Colonic mucosa (tissue), 4 donors: Measurements from ENCODE around the gene ARHGAP25. TPM values are rescaled to one million over a fixed set of nuclear protein-coding genes. Genes with fewer than 3 reads are reported as not detected.

Source experiments
- DNase-seq: peaks from one replicate; pipeline ENCODE4 v3.0.0-alpha.2; 2020
- H3K27ac ChIP-seq: fragments of 200-600 bp; one replicate; pipeline ENCODE4 v1.8.0; 2021
- H3K27me3 ChIP-seq: fragments of 200-600 bp; one replicate; pipeline ENCODE4 v1.8.0; 2021
- H3K36me3 ChIP-seq: fragments of 200-600 bp; one replicate; pipeline ENCODE4 v1.8.0; 2021
- H3K4me1 ChIP-seq: fragments of 200-600 bp; one replicate; pipeline ENCODE4 v1.8.0; 2021; ENCODE audit warnings: mild to moderate bottlenecking
- H3K4me3 ChIP-seq: fragments of 200-600 bp; one replicate; pipeline ENCODE4 v1.8.0; 2021
- H3K9ac ChIP-seq, 2 donors: one replicate each; pipeline ENCODE4 v1.7.0; 2013; ENCODE audit warnings: control low read depth in 2 of 2, low read depth in 2 of 2, low read length in 2 of 2
- H3K9me3 ChIP-seq: fragments of 200-600 bp; one replicate; pipeline ENCODE4 v1.8.0; 2021
- intact Hi-C: fragments of 100-400 bp; cut with DNase I; formaldehyde crosslinking; loops from one replicate; pipeline ENCODE4 v1.14.1; 2022
- total RNA-seq, 2 donors: library from RNA; stranded (reverse); fragmentation: NEBNext Ultra II Directional in 1 of 2; extraction: Animal tissue kit (Norgen Biotek cat#: 25700) in 1 of 2; gene quantifications; one replicate each; pipeline ENCODE4 v1.2.1, GENCODE V29; 2021
- TF ChIP-seq, protein P1 (sequence below): fragments of 200-600 bp; IDR thresholded peaks from one replicate; pipeline ENCODE4 v1.8.0; 2022; ENCODE audit warnings: antibody characterized with exemption, mild to moderate bottlenecking
- donor health status: healthy.
- donor health status: DM: no; HTN: no; CAD: no.
- donor health status: DM: no; HTN: no; CAD: no.

The ARHGAP25 gene
- total RNA-seq, 2 donors from 2014 or later, result 3.6 to 3.7 TPM

DNA sequence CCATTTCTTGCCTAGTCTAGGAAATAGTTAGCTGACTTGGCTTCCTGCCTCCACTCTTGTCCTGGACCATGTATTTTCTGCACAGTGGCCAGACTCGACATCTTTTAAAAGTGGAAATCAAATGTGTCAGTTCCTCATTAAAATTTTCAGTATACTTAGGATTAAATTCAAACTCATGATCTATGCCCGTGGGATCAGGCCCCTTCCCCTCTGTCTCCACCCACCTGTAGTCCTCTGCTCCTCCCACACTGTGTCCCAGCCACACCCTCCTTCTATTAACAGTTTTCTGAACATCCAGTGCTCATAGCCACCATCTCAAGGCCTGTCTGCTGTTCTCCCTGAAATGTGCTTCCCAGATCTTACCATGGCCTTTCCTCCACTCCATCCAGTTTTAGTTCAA is 13.3 kb downstream of the ARHGAP25 start:
- no peak overlapping the region for H3K27ac ChIP-seq
- peak; percentile 16 for DNase-seq
- intact Hi-C loops, result no loop called here
- TF ChIP-seq, protein P1, sequence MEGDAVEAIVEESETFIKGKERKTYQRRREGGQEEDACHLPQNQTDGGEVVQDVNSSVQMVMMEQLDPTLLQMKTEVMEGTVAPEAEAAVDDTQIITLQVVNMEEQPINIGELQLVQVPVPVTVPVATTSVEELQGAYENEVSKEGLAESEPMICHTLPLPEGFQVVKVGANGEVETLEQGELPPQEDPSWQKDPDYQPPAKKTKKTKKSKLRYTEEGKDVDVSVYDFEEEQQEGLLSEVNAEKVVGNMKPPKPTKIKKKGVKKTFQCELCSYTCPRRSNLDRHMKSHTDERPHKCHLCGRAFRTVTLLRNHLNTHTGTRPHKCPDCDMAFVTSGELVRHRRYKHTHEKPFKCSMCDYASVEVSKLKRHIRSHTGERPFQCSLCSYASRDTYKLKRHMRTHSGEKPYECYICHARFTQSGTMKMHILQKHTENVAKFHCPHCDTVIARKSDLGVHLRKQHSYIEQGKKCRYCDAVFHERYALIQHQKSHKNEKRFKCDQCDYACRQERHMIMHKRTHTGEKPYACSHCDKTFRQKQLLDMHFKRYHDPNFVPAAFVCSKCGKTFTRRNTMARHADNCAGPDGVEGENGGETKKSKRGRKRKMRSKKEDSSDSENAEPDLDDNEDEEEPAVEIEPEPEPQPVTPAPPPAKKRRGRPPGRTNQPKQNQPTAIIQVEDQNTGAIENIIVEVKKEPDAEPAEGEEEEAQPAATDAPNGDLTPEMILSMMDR, result no peak
- no peaks in the 10 kb centered on the region for H3K27me3 ChIP-seq
- no peaks in the 10 kb centered on the region for H3K36me3 ChIP-seq
- H3K9ac ChIP-seq, result no peak overlapping the region
- no peak overlapping the region for H3K4me3 ChIP-seq
- H3K9me3 ChIP-seq, result no peaks in the 10 kb centered on the region
- H3K4me1 ChIP-seq, result no peaks in the 10 kb centered on the region

DNA sequence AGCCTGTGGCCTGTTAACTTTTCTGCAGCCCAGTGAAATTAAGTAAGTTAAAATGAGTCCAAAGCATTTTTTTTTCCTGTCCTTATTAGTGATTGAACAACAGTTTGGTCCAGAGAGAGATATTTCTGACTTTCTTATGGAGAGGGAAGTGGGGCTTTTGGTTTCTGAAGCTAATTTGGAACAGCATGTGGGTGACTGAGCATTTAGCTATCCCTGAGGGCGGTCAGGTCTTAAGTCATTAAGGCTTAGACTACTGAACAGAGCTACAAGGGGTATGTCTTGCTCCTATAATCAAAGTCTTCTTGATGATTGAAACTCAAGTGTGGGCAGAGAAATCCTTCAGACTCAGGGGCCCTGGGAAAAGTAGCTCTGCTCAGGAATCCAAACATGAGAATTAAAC is 14.0 kb downstream of the ARHGAP25 start:
- TF ChIP-seq, protein P1, result no peak
- Histone ChIP-seq H3K9ac (no peak overlapping the region), H3K27ac (no peak overlapping the region), H3K4me3 (no peak overlapping the region), H3K9me3 (no peaks in the 10 kb centered on the region), H3K27me3 (no peaks in the 10 kb centered on the region), H3K36me3 (no peaks in the 10 kb centered on the region), H3K4me1 (no peaks in the 10 kb centered on the region)
- DNase-seq, result no peak
- intact Hi-C loops, result no loop called here

DNA sequence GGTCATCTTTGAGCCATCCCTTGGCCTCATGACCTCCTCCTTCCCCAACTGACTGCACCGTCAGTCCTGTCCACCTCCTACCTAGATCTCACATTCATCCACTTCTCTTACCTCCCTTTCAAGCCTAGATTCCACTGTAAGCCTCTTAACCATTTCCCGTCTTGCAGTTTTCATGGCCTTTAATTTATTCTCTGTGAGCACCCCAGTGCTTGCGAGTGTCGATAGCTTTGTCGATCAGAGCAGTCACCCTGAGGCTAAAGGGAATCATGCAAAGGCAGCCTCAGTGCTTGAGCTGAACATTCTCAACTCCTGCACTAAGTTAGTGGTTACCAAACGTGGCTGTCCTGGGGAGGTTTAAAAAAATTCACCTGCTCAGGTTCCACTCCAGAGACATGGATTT is 14.7 kb downstream of the ARHGAP25 start:
- H3K27me3 ChIP-seq, result no peaks in the 10 kb centered on the region
- H3K9me3 ChIP-seq, result no peaks in the 10 kb centered on the region
- DNase-seq, result peak; percentile 9
- TF ChIP-seq, protein P1, result no peak
- H3K4me1 ChIP-seq, result no peaks in the 10 kb centered on the region
- intact Hi-C loops, result no loop called here
- H3K9ac ChIP-seq, result no peak overlapping the region
- H3K27ac ChIP-seq, result no peak overlapping the region
- no peaks in the 10 kb centered on the region for H3K36me3 ChIP-seq
- no peak overlapping the region for H3K4me3 ChIP-seq

DNA sequence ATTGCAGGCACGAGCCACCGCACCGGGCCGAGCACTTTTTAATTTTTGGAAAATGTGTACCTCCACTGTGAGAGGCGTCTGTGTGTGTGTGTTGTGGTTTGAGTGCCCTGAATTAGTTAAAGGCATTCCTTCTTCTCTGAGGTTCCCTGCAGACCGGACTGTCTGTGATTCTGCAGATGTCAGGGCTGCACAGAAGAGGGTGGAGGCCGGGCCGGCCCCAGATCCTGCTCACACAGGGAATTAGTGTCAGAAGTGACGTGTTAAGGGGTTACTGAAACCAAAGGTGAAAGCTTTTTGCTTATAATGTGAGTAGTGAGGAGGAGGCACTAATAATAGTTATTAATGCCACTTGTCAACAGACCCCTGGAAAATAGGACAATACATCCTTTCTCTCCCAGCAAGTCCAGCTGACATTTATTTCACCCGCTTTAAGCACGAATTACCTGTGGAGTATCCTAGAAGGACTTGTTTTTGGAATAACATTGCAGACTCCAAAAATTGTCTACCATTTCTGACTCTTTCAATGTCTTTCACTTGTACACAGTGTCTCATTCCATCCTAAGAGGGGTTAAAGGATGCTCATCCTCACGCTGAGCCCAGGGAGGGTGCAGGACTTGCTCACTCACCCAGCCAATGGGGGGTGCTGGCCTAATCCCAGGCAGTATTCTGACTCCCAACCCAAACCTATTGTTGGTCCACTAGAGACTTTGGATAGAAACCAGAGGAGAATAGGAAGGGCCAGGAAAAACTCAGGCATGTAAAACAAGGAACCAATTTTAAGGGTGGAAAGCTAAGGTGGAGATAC is 16.2 kb downstream of the ARHGAP25 start:
- TF ChIP-seq, protein P1, result no peak
- H3K27ac ChIP-seq, result no peak overlapping the region
- intact Hi-C loops, result loop anchor here (2.0 kb wide), 1 partner anchor 86 kb away; no protein-coding TSS in a partner anchor
- H3K9me3 ChIP-seq, result no peaks in the 10 kb centered on the region
- H3K9ac ChIP-seq, result no peak overlapping the region
- no peaks in the 10 kb centered on the region for H3K27me3 ChIP-seq
- peak; percentile 14 for DNase-seq
- no peaks in the 10 kb centered on the region for H3K4me1 ChIP-seq
- H3K4me3 ChIP-seq, result no peak overlapping the region
- H3K36me3 ChIP-seq, result no peaks in the 10 kb centered on the region

DNA sequence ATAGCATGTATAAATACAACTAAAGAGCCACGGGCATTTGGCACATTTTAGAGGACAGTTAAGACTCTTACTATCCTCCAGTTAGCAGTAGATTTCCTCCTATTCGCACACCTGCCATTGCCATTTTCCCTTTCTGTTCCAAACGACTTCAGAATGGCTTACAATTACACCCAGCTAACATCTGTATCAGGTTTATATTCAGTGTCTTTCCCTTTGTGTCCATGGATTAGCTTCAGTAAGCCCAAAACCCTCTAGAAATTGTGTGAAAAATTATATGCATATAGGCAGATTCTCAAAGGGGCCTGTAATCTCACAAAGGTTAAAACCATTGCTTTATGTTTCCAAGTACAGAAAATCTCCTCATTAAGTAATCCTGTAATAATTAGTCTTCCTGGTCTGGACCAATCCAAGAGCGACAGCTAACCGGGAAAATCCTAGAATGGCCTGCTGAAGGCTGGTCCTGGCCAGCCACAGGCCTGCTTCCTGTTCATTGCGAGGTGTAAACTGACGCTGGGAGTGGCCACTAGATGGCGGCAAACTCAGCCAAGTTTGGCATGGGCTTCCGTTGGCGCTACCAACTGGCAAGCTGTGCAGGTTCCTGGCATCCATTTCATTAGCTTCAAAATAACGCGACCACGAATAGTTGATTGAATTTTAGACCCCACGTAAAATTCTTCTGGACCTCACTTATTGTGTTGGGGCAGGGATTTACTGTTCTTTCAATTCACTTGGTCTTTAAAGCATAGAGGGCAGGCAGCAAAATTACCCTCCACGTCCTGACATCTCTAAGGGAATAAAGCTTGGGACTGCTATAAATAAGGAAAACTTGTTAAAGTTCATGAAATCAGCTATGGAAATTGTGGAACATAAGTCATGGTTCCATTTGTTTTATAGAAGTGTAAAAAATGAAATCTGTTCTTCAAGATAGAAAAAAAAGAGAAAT is 17.1 kb downstream of the ARHGAP25 start:
- H3K9ac ChIP-seq, result no peak overlapping the region
- no peak overlapping the region for H3K4me3 ChIP-seq
- DNase-seq, result peak; percentile 96
- H3K9me3 ChIP-seq, result no peaks in the 10 kb centered on the region
- no peaks in the 10 kb centered on the region for H3K36me3 ChIP-seq
- intact Hi-C loops, result loop anchor here (2.0 kb wide), 2 partner anchors 85 to 157 kb away; no protein-coding TSS in a partner anchor
- no peak overlapping the region for H3K27ac ChIP-seq
- H3K27me3 ChIP-seq, result no peaks in the 10 kb centered on the region
- no peaks in the 10 kb centered on the region for H3K4me1 ChIP-seq
- TF ChIP-seq, protein P1, result peak; percentile 98
